Measurements from ENCODE around the gene VNN1. TPM values are rescaled to one million over a fixed set of nuclear protein-coding genes. Genes with fewer than 3 reads are reported as not detected.
"Not testable (repeated sequence)": the region's sequence is repeated elsewhere in the genome, so short reads cannot be mapped to it uniquely, and the experiment has no call there.

The VNN1 gene
- total RNA-seq, 1 experiment from 2014 or later: not detected

GRCh38 chr6:132635288-132635687 lies 78.6 kb downstream of the VNN1 start:
- DNase-seq (ENCODE audit: low spot score); in situ Hi-C loops (cut with HindIII; ENCODE audit: low sequenced_read_pairs): not testable (repeated sequence)

DNA sequence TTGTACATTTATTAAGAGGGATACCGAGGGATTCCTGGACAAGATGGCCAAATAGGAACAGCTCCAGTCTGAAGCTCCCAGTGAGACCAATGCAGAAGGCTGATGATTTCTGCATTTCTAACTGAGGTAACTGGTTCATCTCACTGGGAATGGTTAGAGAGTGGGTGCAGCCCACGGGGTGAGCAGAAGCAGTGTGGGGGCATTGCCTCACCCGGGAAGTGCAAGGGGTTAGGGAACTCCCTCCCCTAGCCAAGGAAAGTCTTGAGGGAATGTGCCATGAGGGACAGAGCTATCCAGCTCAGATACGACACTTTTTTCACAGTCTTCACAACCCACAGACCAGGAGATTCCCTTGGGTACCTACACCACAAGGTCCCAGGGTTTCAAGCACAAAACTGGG lies 79.1 kb downstream of the VNN1 start:
- no peak for DNase-seq (ENCODE audit: low spot score)
- in situ Hi-C loops (cut with HindIII; ENCODE audit: low sequenced_read_pairs): no loop called here

GRCh38 chr6:132633362-132633761 lies 80.5 kb downstream of the VNN1 start:
- DNase-seq (ENCODE audit: low spot score): no peak
- in situ Hi-C loops (cut with HindIII; ENCODE audit: low sequenced_read_pairs): no loop called here

Other genes with a start within 250 kb of the VNN1 start
- 1.4 and 3.5 TPM in 2 replicates for gene STX7, start 200.9 kb downstream of the VNN1 start, total RNA-seq (2014; rRNA removed; shearing (Covaris generic))
- gene TAAR9, start 175.8 kb downstream of the VNN1 start, total RNA-seq (2014; rRNA removed; shearing (Covaris generic)): not detected in 2 replicates
- gene TAAR8, start 161.4 kb downstream of the VNN1 start, total RNA-seq (2014; rRNA removed; shearing (Covaris generic)): not detected in 2 replicates
- gene TAAR6, start 143.7 kb downstream of the VNN1 start, total RNA-seq (2014; rRNA removed; shearing (Covaris generic)): not detected in 2 replicates
- gene TAAR5, start 124.3 kb downstream of the VNN1 start, total RNA-seq (2014; rRNA removed; shearing (Covaris generic)): not detected in 2 replicates
- gene TAAR2, start 89.8 kb downstream of the VNN1 start, total RNA-seq (2014; rRNA removed; shearing (Covaris generic)): not detected in 2 replicates
- gene TAAR1, start 54.9 kb downstream of the VNN1 start, total RNA-seq (2014; rRNA removed; shearing (Covaris generic)): not detected in 2 replicates
- gene VNN2, start 43.8 kb upstream of the VNN1 start, total RNA-seq (2014; rRNA removed; shearing (Covaris generic)): not detected in 2 replicates
- gene SLC18B1, start 84.6 kb upstream of the VNN1 start, total RNA-seq (2014; rRNA removed; shearing (Covaris generic)): 10.8 and 15.5 TPM in 2 replicates
- 1,276 and 1,316 TPM in 2 replicates for gene RPS12, start 100.5 kb upstream of the VNN1 start, total RNA-seq (2014; rRNA removed; shearing (Covaris generic))